Upper lobe of right lung (tissue), 1 donor: ENCODE data around the gene ZNF485. TPM values are rescaled to one million over a fixed set of nuclear protein-coding genes. Genes with fewer than 3 reads are reported as not detected.
"Not testable (repeated sequence)": the region's sequence is repeated elsewhere in the genome, so short reads cannot be mapped to it uniquely, and the experiment has no call there.

Source experiments
- ATAC-seq: fragments of 200-7000 bp; cut with Tn5 transposase; one replicate; pipeline ENCODE4 v1.9.1; 2020; ENCODE audit warnings: mild to moderate bottlenecking, moderate library complexity
- DNase-seq: peaks from one replicate; pipeline ENCODE4 v3.0.0-alpha.2; 2020
- H3K27ac ChIP-seq: fragments of 200-600 bp; one replicate; pipeline ENCODE4 v1.8.0; 2022
- H3K27me3 ChIP-seq: fragments of 200-600 bp; one replicate; pipeline ENCODE4 v1.8.0; 2022; ENCODE audit warnings: mild to moderate bottlenecking
- H3K36me3 ChIP-seq: fragments of 200-600 bp; one replicate; pipeline ENCODE4 v1.8.0; 2022
- H3K4me1 ChIP-seq: fragments of 200-600 bp; one replicate; pipeline ENCODE4 v1.8.0; 2022
- H3K4me3 ChIP-seq: fragments of 200-600 bp; one replicate; pipeline ENCODE4 v1.8.0; 2022; ENCODE audit warnings: mild to moderate bottlenecking
- H3K9me3 ChIP-seq: fragments of 200-600 bp; one replicate; pipeline ENCODE4 v1.8.0; 2022
- CTCF ChIP-seq: fragments of 200-600 bp; IDR thresholded peaks from one replicate; pipeline ENCODE4 v1.8.0; 2022; ENCODE audit warnings: antibody characterized with exemption
- intact Hi-C: fragments of 100-400 bp; cut with DNase I; formaldehyde crosslinking; loops from one replicate; pipeline ENCODE4 v1.11.0; 2022
- total RNA-seq: library from RNA; stranded (reverse); fragmentation: NEBNext Ultra II Directional; extraction: Animal tissue kit (Norgen Biotek cat#: 25700); gene quantifications from one replicate; pipeline ENCODE4 v1.2.1, GENCODE V29; 2021
- donor health status: DM: no; HTN: yes; CAD: no; lungs with severe emphysema.

Gene ZNF485
- total RNA-seq, 1 donor from 2014 or later: 3.4 TPM

DNA sequence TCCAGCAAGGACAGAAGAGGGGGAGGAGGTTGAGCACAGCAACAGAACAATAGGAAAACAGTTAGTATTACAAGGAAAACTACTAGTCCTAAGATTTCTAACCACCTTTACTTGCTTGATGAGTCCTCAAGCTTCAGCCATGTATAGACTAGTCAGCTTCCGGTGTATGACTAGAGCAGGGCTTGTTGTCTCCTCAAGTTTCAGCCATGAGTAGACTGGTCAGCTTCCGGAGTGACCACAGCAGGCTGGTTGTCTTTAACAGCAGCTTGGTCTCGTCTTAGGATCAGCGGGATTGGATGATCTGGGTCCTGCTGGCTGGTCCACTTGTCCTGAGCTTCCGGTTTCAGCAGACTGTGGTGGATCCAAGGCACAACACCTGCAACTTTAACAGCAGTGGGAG lies 21.2 kb upstream of the ZNF485 start:
- DNase-seq (no peak), ATAC-seq (no peak)
- intact Hi-C loops: no loop called here
- no peaks in the 10 kb centered on the region for H3K36me3 ChIP-seq
- H3K4me3 ChIP-seq: no peak overlapping the region
- no peak for TF ChIP-seq CTCF
- no peaks in the 10 kb centered on the region for H3K27me3 ChIP-seq
- no peak overlapping the region for H3K27ac ChIP-seq
- H3K4me1 ChIP-seq: no peaks in the 10 kb centered on the region
- H3K9me3 ChIP-seq: no peaks in the 10 kb centered on the region

DNA sequence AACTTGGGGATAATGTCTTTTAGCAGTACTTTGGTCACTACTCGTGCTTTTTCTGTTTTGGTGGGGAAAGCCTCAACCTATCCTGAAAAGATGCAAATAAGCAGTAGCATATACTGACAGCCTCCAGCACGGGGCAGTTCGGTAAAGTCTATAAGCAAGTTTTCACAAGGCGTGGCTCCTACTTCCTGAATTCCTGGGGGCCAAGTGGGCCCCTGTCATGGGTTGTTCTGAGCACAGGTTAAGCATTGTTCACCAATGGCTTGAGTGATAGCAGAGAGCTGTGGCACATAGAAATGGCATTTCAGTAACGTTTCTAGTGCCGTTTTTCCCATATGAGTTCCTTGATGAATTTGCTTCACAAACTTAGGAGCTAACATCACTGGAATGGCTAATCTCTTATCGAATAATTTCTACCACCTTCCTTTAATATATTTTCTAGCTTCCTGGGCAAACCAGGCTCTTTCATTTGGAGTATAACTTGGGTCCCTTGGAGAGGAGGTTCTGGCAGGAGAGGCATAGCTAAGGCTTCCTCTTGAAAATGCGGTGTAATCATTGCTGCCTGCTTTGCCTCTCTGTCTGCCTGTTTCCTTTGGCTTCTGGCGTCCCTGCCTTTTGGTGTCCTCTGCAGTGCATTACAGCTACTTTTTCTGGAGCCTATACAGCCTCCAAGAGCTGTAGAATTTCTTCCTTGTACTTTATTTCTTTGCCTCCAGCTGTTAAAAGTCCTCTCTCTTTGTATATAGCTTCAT lies 20.1 kb upstream of the ZNF485 start:
- DNase-seq (no peak), ATAC-seq (peak; percentile 61)
- Histone ChIP-seq H3K36me3 (no peaks in the 10 kb centered on the region), H3K4me1 (no peaks in the 10 kb centered on the region), H3K9me3 (no peaks in the 10 kb centered on the region), H3K27ac (no peak overlapping the region), H3K27me3 (no peaks in the 10 kb centered on the region), H3K4me3 (no peak overlapping the region)
- intact Hi-C loops: no loop called here
- no peak for TF ChIP-seq CTCF

DNA sequence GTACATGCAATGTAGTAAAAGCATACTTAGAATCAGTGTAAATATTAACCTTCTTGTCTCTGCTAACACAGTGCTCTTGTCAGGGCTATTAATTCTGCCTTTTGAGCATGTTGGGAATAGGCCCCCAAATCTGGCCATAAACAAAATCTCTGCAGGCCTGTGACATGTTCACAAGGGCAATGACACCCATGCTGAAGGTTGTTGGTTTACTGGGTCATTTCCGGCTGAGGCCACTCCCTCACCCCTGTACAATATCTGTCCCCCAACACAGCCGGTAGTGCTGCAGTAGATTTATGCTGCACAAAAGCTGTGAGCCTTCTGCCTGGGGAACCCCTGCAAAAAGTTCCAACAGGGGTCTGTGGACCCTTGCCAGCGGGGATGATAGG lies 19.5 kb upstream of the ZNF485 start:
- intact Hi-C loops, H3K36me3 ChIP-seq, H3K27ac ChIP-seq, DNase-seq, H3K9me3 ChIP-seq, H3K4me3 ChIP-seq, ATAC-seq, H3K4me1 ChIP-seq, H3K27me3 ChIP-seq: not testable (repeated sequence)

GRCh38 chr10:43591303-43591904 lies 14.8 kb upstream of the ZNF485 start:
- Histone ChIP-seq H3K4me1 (peaks cover 18% of the 10 kb centered on the region), H3K27ac (no peak overlapping the region)
- ATAC-seq: no peak

GRCh38 chr10:43594944-43595589 lies 11.2 kb upstream of the ZNF485 start:
- H3K4me1 ChIP-seq: peaks cover 18% of the 10 kb centered on the region
- no peaks in the 10 kb centered on the region for H3K27me3 ChIP-seq
- intact Hi-C loops: no loop called here
- TF ChIP-seq CTCF: no peak
- H3K4me3 ChIP-seq: peak overlapping the region; percentile 36
- ATAC-seq (peak; percentile 68), DNase-seq (no peak)
- H3K9me3 ChIP-seq: no peaks in the 10 kb centered on the region
- no peaks in the 10 kb centered on the region for H3K36me3 ChIP-seq
- H3K27ac ChIP-seq: no peak overlapping the region

More at GRCh38 chr10:43591303-43591904, 14.8 kb upstream of the ZNF485 start:
- Histone ChIP-seq H3K4me3 (no peak overlapping the region), H3K27me3 (no peaks in the 10 kb centered on the region), H3K9me3 (no peaks in the 10 kb centered on the region), H3K36me3 (no peaks in the 10 kb centered on the region)
- intact Hi-C loops: no loop called here
- no peak for TF ChIP-seq CTCF
- no peak for DNase-seq

DNA sequence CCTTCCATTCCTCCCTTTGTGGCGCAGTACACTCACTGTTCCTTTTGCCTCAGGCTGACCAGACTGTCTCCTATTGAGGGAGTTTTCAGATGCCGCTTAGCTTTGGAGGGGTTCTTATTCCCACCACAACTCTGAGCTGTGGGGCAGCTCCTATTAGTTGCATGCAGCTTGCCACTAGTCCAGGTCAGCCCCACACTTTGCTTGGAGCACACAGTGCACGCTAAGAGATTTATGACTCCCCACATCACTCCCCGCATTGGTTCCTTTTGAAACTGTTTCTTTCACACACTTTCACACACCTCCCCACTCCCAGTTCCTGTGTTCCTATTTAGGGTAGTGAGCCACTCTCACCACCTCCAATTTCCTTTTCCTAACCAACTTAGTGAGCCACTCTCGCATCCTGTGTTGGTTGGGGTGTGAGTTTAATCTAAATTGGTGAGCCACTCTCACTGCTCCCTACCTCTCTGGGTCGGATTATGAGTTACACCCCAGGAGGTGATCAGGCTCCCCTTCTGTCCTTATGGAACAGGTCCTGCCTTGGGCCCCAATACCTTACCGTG lies 10.4 kb upstream of the ZNF485 start:
- peak; percentile 24 for ATAC-seq
- no peak for TF ChIP-seq CTCF
- no peaks in the 10 kb centered on the region for H3K9me3 ChIP-seq
- no peak overlapping the region for H3K27ac ChIP-seq
- no peak overlapping the region for H3K4me3 ChIP-seq
- H3K36me3 ChIP-seq: no peaks in the 10 kb centered on the region
- intact Hi-C loops: no loop called here
- H3K27me3 ChIP-seq: no peaks in the 10 kb centered on the region
- no peak for DNase-seq
- H3K4me1 ChIP-seq: peaks cover 18% of the 10 kb centered on the region
